NCI-H1436 (cell line): Measurements from ENCODE around the gene IMMP2L.
"Not testable (repeated sequence)": the region's sequence is repeated elsewhere in the genome, so short reads cannot be mapped to it uniquely, and the experiment has no call there.

Experiments
- DNase-seq: peaks from one replicate; lab custom pipeline; 2025; lab: John Stamatoyannopoulos, UW

IMMP2L gene

GRCh38 chr7:111508387-111508786 lies 53.9 kb downstream of the IMMP2L start:
- DNase-seq, result no peak

GRCh38 chr7:111505422-111505821 lies 56.9 kb downstream of the IMMP2L start:
- DNase-seq, result not testable (repeated sequence)

GRCh38 chr7:111501799-111502198 lies 60.5 kb downstream of the IMMP2L start:
- DNase-seq, result not testable (repeated sequence)

GRCh38 chr7:111499027-111499426 lies 63.3 kb downstream of the IMMP2L start:
- no peak for DNase-seq

- no peak for DNase-seq
Observed at GRCh38 chr7:111498391-111499007, 63.8 kb downstream of the IMMP2L start.

DNA sequence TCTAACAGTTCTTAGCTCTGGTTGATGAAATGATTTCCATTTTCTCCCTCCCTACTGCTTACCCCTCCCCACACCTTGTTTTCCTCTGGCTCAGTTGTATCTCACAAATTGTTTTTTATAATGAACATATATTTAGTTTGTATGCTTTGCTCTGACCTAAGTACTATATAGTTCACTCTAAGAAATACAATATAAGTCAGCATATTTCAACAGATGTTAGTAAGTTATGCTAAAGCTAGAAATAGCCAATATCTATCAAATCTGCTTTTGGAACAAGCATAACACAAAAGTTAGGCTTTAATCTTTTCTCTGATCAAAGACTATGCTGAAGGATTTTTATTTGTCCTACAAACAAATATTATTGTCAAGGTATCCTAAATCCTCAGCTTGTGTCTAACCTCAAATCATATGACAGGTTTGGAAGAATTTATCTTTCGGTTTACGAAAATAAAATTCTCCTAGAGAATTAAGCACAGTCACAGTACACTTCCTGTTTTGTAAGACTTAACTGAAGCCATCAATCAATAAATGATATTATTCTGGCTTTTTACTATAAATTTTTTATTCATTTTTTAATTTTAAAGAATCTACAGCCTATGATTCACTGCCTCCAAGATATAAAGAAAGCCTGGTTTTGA lies 67.0 kb downstream of the IMMP2L start:
- DNase-seq, result no peak

DNA sequence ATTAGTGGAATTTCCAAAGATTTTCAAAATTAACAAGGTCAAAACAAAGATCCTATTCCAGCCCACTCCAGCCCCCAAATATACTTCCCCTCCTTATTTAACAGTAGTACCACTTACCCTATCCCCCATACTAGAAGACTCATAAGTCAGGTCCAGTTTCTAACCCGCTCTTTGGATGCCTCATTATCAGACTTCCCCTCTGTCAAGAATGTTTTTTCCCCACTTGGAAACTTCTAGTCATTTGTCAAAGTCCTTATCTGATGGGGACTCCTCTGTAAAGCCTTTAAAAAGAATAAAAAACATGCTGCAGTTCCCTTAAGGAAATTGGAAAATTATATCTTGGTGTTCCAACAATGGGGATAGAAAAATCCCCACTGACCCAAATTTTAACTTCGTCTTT lies 70.1 kb downstream of the IMMP2L start:
- no peak for DNase-seq

GRCh38 chr7:111486472-111487142 lies 75.7 kb downstream of the IMMP2L start:
- DNase-seq, result peak; percentile 45

- DNase-seq, result no peak
Observed at GRCh38 chr7:111485701-111486380, 76.5 kb downstream of the IMMP2L start.

DNA sequence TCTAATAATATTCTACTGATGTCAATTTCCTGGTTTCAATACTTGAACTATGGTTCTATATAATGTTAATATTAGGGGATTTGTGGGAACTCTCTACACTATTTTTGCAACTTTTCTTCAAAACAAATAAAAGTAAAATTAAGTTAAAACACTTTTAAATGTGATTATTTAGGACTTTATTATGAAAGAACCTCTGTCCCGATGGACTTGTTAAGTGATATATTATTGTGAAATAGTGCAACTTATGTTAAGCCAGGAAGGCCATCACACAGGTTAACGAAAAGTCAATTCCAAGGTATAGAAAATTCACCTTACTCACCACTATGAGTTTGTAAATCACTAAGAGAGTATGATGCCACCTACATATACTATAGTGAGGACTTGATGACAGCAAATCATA lies 79.2 kb downstream of the IMMP2L start:
- no peak for DNase-seq

DNA sequence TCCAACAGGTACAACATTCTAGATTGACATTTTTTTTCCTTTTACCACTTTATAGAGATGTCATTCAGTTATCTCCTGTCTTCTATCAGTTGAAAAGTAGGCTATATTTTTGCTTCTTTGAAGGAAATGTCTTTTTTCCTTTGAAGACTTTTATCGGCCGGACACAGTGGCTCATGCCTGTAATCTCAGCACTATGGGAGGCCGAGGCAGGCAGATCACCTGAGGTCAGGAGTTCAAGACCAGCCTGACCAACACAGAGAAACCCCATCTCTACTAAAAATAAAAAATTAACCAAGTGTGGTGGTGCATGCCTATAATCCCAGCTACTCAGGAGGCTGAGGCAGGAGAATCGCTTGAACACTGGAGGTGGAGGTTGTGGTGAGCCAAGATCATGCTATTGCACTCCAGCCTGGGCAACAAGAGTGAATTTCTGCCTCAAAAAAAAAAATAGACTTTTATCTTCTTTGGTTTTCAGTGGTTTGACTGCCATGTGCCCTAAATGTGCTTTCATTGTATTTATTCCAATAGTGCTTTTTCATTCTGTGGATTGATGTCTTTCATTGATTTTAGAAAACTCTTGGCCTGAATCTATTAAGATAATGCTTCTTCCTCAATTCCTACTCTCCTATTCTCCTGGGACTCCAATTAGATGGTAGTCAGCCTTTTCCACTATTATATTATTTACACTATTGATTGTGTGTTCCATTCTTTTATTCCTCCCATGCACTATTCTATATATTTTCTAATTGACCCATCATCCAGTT lies 84.6 kb downstream of the IMMP2L start:
- no peak for DNase-seq

DNA sequence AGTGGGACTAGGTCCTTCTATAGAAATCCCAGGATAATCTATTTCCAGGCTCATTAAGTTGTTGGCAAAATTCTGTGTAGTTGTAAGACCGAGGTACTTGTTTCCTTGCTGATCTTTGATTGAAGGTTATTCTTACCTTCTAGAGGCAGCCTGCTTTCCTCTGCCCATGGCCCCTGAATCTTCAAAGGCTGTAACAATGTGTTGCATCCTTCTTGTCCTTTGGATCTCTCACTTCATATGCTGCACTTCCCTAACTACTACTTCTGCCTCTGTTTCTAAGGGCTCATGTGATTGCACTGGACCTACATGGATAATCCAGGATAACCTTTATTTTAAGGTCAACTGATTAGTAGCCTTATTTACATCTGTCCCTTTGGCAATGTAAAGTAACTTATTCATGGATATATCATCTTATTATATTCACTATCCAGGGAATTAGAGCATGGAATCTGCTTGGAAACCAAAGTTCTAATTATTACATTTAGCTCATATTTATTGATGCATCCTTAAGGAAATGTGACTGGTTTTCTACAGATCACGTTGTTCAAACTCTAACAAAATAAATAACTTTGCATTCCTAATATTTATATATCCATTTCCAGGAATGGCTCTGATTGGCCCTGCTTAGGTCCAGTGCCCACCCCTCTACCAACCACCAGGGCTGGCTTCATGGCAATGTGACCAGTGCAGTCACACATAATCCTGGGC lies 85.6 kb downstream of the IMMP2L start:
- DNase-seq, result no peak

DNA sequence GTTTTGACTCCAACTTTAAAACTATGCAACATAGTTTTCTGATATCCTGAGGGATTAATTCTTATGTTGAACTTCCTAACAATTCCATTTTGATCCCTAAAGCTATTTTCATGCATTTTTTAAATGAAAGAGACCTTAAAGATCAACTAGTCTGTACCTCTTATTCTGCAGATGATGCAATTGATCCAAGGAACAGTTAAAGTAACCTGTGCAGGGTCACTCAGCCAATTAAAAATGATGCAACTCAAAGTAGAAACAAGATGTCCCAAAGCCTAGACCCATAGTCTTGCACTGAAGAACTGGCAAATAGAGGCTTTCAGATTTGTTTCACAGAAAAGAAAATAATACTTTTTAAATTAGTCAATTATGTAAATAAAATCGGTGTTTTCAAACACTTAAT lies 86.3 kb downstream of the IMMP2L start:
- no peak for DNase-seq

GRCh38 chr7:111475419-111475748 lies 86.9 kb downstream of the IMMP2L start:
- no peak for DNase-seq

DNA sequence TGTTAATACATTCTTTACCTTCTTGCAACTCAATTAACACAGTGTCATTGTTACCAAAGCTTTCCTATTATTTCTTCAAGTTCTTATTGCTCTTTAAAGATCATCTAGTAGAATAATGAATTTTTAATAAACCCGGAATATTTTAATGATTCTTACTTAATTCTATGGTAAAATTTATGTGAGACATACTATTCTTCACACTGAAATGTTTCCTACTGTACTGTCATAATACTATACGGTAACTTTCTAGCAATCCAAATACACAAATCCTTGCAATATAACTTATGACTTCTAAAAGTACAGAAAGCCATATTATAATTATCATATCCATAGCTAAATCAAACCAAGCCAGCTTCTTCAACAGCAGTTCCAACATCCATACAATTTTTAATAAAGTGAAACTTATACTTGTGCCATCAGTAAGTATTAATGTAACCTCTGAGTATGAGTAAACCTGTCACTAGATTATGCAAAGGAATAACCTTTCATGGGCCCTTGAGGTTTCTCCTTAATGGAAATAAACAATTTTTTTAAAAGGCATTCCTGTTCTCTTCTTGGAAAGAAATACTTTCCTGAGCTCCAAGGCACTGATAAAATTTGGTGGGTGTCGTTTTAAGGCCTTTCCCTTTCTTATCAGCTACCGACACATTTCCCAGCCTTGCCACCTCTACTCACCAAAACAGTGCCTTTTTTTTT lies 87.4 kb downstream of the IMMP2L start:
- no peak for DNase-seq

DNA sequence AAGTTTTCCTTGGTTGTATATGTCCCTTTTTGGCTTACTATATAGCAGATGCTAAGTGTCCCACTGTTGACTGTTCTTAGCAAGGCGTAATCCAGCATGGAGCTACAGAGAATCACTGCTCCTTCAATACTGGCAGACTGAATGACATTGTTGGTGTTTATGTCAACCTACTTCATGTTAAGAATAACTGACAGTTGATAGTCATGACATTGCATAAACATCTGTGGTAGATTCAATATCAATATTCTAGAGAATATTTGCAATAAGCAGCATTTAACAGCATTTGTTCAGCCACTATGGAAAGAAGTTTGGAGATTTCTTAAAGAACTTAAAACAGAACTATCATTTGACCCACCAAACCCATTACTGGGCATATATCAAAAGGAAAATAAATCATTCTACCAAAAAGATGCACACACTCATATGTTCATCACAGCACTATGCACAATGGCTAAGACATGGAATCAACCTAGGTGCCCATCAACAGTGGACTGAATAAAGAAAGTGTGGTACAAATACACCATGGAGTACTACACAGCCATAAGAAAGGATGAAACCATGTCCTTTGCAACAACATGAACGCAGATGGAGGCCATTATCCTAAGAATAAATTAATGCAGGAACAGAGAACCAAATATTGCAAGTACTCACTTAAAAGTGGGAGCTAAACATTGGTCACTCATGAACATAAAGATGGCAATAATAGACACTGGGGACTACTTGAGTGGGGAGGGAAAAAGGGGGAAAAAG lies 88.7 kb downstream of the IMMP2L start:
- DNase-seq, result no peak

GRCh38 chr7:111470998-111471397 lies 91.3 kb downstream of the IMMP2L start:
- DNase-seq, result no peak

DNA sequence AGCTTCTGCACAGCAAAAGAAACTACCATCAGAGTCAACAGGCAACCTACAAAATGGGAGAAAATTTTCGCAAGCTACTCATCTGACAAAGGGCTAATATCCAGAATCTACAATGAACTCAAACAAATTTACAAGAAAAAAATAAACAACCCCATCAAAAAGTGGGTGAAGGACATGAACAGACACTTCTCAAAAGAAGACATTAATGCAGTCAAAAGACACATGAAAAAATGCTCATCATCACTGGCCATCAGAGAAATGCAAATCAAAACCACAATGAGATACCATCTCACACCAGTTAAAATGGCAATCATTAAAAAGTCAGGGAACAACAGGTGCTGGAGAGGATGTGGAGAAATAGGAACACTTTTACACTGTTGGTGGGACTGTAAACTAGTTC lies 92.4 kb downstream of the IMMP2L start:
- DNase-seq, result not testable (repeated sequence)

DNA sequence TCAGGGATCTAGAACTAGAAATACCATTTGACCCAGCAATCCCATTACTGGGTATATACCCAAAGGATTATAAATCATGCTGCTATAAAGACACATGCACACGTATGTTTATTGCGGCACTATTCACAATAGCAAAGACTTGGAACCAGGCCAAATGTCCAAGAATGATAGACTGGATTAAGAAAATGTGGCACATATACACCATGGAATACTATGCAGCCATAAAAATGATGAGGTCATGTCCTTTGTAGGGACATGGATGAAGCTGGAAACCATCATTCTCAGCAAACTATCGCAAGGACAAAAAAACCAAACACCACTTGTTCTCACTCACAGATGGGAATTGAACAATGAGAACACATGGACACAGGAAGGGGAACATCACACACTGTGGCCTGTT lies 96.5 kb downstream of the IMMP2L start:
- not testable (repeated sequence) for DNase-seq

- DNase-seq, result no peak
Observed at GRCh38 chr7:111460695-111461094, 101.6 kb downstream of the IMMP2L start.
